ENCODE results near the gene PLD3. TPM values are rescaled to one million over a fixed set of nuclear protein-coding genes. Genes with fewer than 3 reads are reported as not detected.
A peak's percentile ranks its signal among the peaks of the same experiment; 100 is the strongest.

Gene PLD3
- total and polyA plus RNA-seq, 2 experiments from 2014 or later: 361 to 536 TPM

DNA sequence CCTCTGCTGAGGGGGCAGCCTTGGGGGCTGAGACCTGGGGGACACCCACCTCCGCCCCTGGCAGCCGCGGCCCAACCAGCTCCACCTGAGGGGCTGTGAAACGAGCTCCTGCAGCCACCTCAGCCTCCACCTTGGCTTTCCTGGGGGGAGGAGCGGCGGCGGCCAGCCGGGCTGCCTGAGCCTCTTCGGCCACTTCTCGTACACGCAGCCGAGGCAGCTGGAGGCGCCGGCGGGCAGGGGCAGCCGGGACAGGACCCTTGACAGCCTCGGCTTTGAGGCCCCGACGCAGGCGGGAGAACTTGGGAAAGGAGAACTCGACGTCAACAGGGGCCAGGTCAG is 49.0 kb downstream of the PLD3 start:
- in situ Hi-C loops (cut with MboI): no loop called here
- H3K4me3 ChIP-seq: no peak overlapping the region
- no peak for TF ChIP-seq EZH2phosphoT487 (IDR thresholded peaks at IDR 0.05; ENCODE audit: insufficient read depth, low read depth)
- H3K27ac ChIP-seq: no peak overlapping the region
- H3F3A ChIP-seq (ENCODE audit: insufficient read depth): no peaks in the 10 kb centered on the region
- no peaks in the 10 kb centered on the region for H3K27me3 ChIP-seq (replicated peaks; ENCODE audit: insufficient read depth)
- H3K4me1 ChIP-seq (ENCODE audit: insufficient read depth): no peaks in the 10 kb centered on the region
- H3K36me3 ChIP-seq (ENCODE audit: low read depth): no peaks in the 10 kb centered on the region
- no peaks in the 10 kb centered on the region for H3K9me3 ChIP-seq (ENCODE audit: low read depth)
- no peak overlapping the region for H2AFZ ChIP-seq
- H3K79me2 ChIP-seq (ENCODE audit: insufficient read depth): no peaks in the 10 kb centered on the region
- 94 to 95% methylated on average over 17 to 22 of the region's 22 CpGs for WGBS, 2 experiments (ENCODE audit: low coverage in 1 of 2, low lambda C conversion rate in 2 of 2, missing lambda C conversion rate in 2 of 2)
- no peaks in the 10 kb centered on the region for H3K9me2 ChIP-seq (ENCODE audit: insufficient read depth)
- no peaks in the 10 kb centered on the region for H4K20me1 ChIP-seq (ENCODE audit: insufficient read depth)
- H3K4me2 ChIP-seq (ENCODE audit: unreplicated experiment): no peak overlapping the region
- DNase-seq: no peak
- no peak overlapping the region for H3K9ac ChIP-seq

- no peaks in the 10 kb centered on the region for H3K4me1 ChIP-seq (ENCODE audit: insufficient read depth)
- no peaks in the 10 kb centered on the region for H3K9me2 ChIP-seq (ENCODE audit: insufficient read depth)
- in situ Hi-C loops (cut with MboI): no loop called here
- 52 to 56% methylated on average over 38 to 47 of the region's 49 CpGs for WGBS, 2 experiments (ENCODE audit: low coverage in 1 of 2, low lambda C conversion rate in 2 of 2, missing lambda C conversion rate in 2 of 2)
- H3K9ac ChIP-seq: no peak overlapping the region
- DNase-seq: peak; percentile 37
- H4K20me1 ChIP-seq (ENCODE audit: insufficient read depth): no peaks in the 10 kb centered on the region
- no peak overlapping the region for H3K4me2 ChIP-seq (ENCODE audit: unreplicated experiment)
- H3K79me2 ChIP-seq (ENCODE audit: insufficient read depth): no peaks in the 10 kb centered on the region
- no peaks in the 10 kb centered on the region for H3F3A ChIP-seq (ENCODE audit: insufficient read depth)
- TF ChIP-seq EZH2phosphoT487 (IDR thresholded peaks at IDR 0.05; ENCODE audit: insufficient read depth, low read depth): no peak
- TF ChIP-seq EZH2 (IDR thresholded peaks at IDR 0.05; ENCODE audit: insufficient read depth, poor library complexity, severe bottlenecking): no peak
- no peaks in the 10 kb centered on the region for H3K9me3 ChIP-seq (ENCODE audit: low read depth)
- no peak overlapping the region for H3K27ac ChIP-seq
- H3K27me3 ChIP-seq (replicated peaks; ENCODE audit: insufficient read depth): no peaks in the 10 kb centered on the region
- no peak overlapping the region for H2AFZ ChIP-seq
- H3K36me3 ChIP-seq (ENCODE audit: low read depth): no peaks in the 10 kb centered on the region
- no peak overlapping the region for H3K4me3 ChIP-seq
These were observed 50.1 kb downstream of the PLD3 start for GRCh38 chr19:40398417-40399131.

DNA sequence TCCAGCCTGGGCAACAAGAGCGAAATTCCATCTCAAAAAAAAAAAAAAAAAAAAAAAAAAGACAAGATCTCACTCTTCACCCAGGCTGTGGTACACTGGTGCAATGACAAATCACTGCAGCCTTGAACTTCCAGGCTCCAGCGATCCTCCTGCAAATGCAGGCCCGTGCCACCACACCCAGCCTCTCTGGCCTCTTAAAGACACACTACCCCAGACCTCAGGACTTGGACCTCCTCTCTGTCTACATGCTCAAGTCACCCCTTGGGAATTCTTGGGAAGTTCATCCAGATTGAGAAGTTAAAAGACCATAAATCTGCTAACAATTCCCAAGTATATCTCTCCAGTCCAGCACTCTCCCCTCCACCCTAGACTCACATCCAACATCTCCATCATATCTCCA is 52.1 kb downstream of the PLD3 start:
- H3K9ac ChIP-seq: no peak overlapping the region
- H3K4me2 ChIP-seq (ENCODE audit: unreplicated experiment): no peak overlapping the region
- H3K27me3 ChIP-seq (replicated peaks; ENCODE audit: insufficient read depth): no peaks in the 10 kb centered on the region
- no peaks in the 10 kb centered on the region for H4K20me1 ChIP-seq (ENCODE audit: insufficient read depth)
- H3K79me2 ChIP-seq (ENCODE audit: insufficient read depth): no peaks in the 10 kb centered on the region
- WGBS, 2 experiments (ENCODE audit: low coverage in 1 of 2, low lambda C conversion rate in 2 of 2, missing lambda C conversion rate in 2 of 2): 26 to 33% methylated on average over 3 of the region's 3 CpGs
- H2AFZ ChIP-seq: no peak overlapping the region
- peak; percentile 51 for DNase-seq
- no peaks in the 10 kb centered on the region for H3K9me2 ChIP-seq (ENCODE audit: insufficient read depth)
- H3K27ac ChIP-seq: no peak overlapping the region
- in situ Hi-C loops (cut with MboI): no loop called here
- TF ChIP-seq EZH2phosphoT487 (IDR thresholded peaks at IDR 0.05; ENCODE audit: insufficient read depth, low read depth) (no peak), EZH2 (IDR thresholded peaks at IDR 0.05; ENCODE audit: insufficient read depth, poor library complexity, severe bottlenecking) (no peak)
- no peaks in the 10 kb centered on the region for H3F3A ChIP-seq (ENCODE audit: insufficient read depth)
- H3K36me3 ChIP-seq (ENCODE audit: low read depth): no peaks in the 10 kb centered on the region
- no peaks in the 10 kb centered on the region for H3K4me1 ChIP-seq (ENCODE audit: insufficient read depth)
- H3K9me3 ChIP-seq (ENCODE audit: low read depth): no peaks in the 10 kb centered on the region
- no peak overlapping the region for H3K4me3 ChIP-seq

DNA sequence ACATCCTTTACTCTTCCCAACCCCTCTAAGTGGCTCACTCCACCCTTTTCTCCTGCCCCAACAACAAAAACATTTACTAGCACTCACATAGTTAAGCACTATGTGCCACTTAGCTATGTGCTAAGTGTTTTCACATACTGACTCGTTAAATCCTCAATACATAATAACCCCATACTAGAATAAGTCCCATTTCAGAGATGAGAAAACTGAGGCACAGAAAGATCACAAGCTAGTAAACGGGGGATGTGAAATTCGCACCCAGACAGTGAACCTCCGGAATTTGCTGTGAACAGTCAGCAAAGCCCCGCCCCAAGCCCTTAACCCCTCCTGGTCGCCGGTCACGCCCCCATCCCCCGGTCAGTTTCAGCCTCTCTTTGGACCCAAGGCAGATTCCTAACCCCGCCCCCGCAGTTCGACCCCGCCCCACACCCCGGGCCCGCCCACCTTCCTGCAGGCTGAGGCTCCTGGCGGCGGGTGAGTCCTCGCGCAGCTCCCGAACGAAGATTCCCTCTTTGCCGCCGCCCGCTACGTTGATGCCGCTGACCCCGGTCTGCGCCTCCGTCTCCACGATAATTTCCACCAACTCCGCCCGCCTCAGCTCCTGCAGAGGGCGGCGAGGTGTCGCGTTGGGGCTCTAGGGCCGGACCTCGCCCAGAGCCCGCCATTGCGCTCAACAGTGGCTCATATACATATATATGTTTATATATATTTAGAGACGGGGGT is 54.9 kb downstream of the PLD3 start:
- Histone ChIP-seq H3K36me3 (ENCODE audit: low read depth) (no peaks in the 10 kb centered on the region), H3K27ac (peak overlapping the region; percentile 51), H3F3A (ENCODE audit: insufficient read depth) (no peaks in the 10 kb centered on the region), H3K4me2 (ENCODE audit: unreplicated experiment) (peak overlapping the region; percentile 92), H3K4me3 (peak overlapping the region; percentile 79), H3K4me1 (ENCODE audit: insufficient read depth) (no peaks in the 10 kb centered on the region), H4K20me1 (ENCODE audit: insufficient read depth) (no peaks in the 10 kb centered on the region), H3K79me2 (ENCODE audit: insufficient read depth) (no peaks in the 10 kb centered on the region), H3K9ac (peak overlapping the region; percentile 76), H3K9me3 (ENCODE audit: low read depth) (no peaks in the 10 kb centered on the region), H3K27me3 (replicated peaks; ENCODE audit: insufficient read depth) (no peaks in the 10 kb centered on the region), H2AFZ (peak overlapping the region; percentile 96), H3K9me2 (ENCODE audit: insufficient read depth) (no peaks in the 10 kb centered on the region)
- WGBS, 2 experiments (ENCODE audit: low coverage in 1 of 2, low lambda C conversion rate in 2 of 2, missing lambda C conversion rate in 2 of 2): 1 to 2% methylated on average over 35 to 41 of the region's 41 CpGs
- in situ Hi-C loops (cut with MboI): no loop called here
- DNase-seq: peak; percentile 91
- TF ChIP-seq EZH2phosphoT487 (IDR thresholded peaks at IDR 0.05; ENCODE audit: insufficient read depth, low read depth): no peak
- TF ChIP-seq EZH2 (IDR thresholded peaks at IDR 0.05; ENCODE audit: insufficient read depth, poor library complexity, severe bottlenecking): no peak
